Epidermal melanocyte (primary cell): ENCODE data around the gene TRIM10.
"Not testable (repeated sequence)": the region's sequence is repeated elsewhere in the genome, so short reads cannot be mapped to it uniquely, and the experiment has no call there.

Source experiments
- DNase-seq: peaks from one replicate; pipeline ENCODE4 v3.0.0; 2011; ENCODE audit warnings: low spot score; ENCODE audit not compliant: insufficient read length

The TRIM10 gene

GRCh38 chr6:30154709-30155519, 6.1 kb downstream of the TRIM10 start:
- no peak for DNase-seq

- no peak for DNase-seq
Observed at GRCh38 chr6:30154061-30154460, 7.0 kb downstream of the TRIM10 start.

- no peak for DNase-seq
Observed at GRCh38 chr6:30152910-30153610, 8.0 kb downstream of the TRIM10 start.

- no peak for DNase-seq
Observed at GRCh38 chr6:30152016-30152673, 8.9 kb downstream of the TRIM10 start.

GRCh38 chr6:30151580-30151979, 9.4 kb downstream of the TRIM10 start:
- DNase-seq = no peak

GRCh38 chr6:30150671-30151395, 10.2 kb downstream of the TRIM10 start:
- DNase-seq = no peak

GRCh38 chr6:30149858-30150550, 11.0 kb downstream of the TRIM10 start:
- DNase-seq = no peak

- DNase-seq = no peak
Observed at GRCh38 chr6:30149234-30149633, 11.8 kb downstream of the TRIM10 start.

- DNase-seq = no peak
Observed at GRCh38 chr6:30147096-30147495, 13.9 kb downstream of the TRIM10 start.

GRCh38 chr6:30145818-30146217, 15.2 kb downstream of the TRIM10 start:
- DNase-seq = no peak

- no peak for DNase-seq
Observed at GRCh38 chr6:30144811-30145210, 16.2 kb downstream of the TRIM10 start.

- no peak for DNase-seq
Observed at GRCh38 chr6:30143780-30144179, 17.2 kb downstream of the TRIM10 start.

- no peak for DNase-seq
Observed at GRCh38 chr6:30142665-30143064, 18.3 kb downstream of the TRIM10 start.

GRCh38 chr6:30140240-30140639, 20.8 kb downstream of the TRIM10 start:
- not testable (repeated sequence) for DNase-seq

GRCh38 chr6:30136570-30137286, 24.3 kb downstream of the TRIM10 start:
- no peak for DNase-seq

GRCh38 chr6:30135757-30136156, 25.3 kb downstream of the TRIM10 start, which contains the start of gene TRIM40:
TSS of gene TRIM40 (plus strand) at chr6:30136140. CDS start at chr6:30137037, 897 bp downstream.
- DNase-seq = no peak

- DNase-seq = no peak
Observed at GRCh38 chr6:30135147-30135546, 25.9 kb downstream of the TRIM10 start.

GRCh38 chr6:30131947-30132497, 29.0 kb downstream of the TRIM10 start:
- no peak for DNase-seq

GRCh38 chr6:30130887-30131862, 29.8 kb downstream of the TRIM10 start:
- DNase-seq = peak; percentile 88
